Activated CD8-positive, alpha-beta memory T cell treated with anti-CD3 and anti-CD28 coated beads for 1 hour (primary cell): ENCODE data around the gene IPO7.
"Not testable (repeated sequence)": the region's sequence is repeated elsewhere in the genome, so short reads cannot be mapped to it uniquely, and the experiment has no call there.

Experiments
- DNase-seq, 2 donors: peaks; one replicate each; pipeline ENCODE4 v3.0.0-alpha.2; 2020; ENCODE audit warnings: low read depth in 1 of 2; ENCODE audit errors: extremely low read depth in 1 of 2

Gene IPO7

GRCh38 chr11:9384535-9385326 lies at the start of gene IPO7:
Gene IPO7, plus strand, starts transcription at chr11:9384652. Its CDS starts 112 bp downstream, at chr11:9384764.
- peak; percentile 67 to 71 for DNase-seq

- no peak for DNase-seq
Measured at GRCh38 chr11:9341638-9342178, 42.7 kb upstream of the IPO7 start.

GRCh38 chr11:9344061-9344680 lies 40.3 kb upstream of the IPO7 start:
- DNase-seq, result no peak

- no peak for DNase-seq
Measured at GRCh38 chr11:9347100-9347499, 37.4 kb upstream of the IPO7 start.

- DNase-seq, result not testable (repeated sequence)
Measured at GRCh38 chr11:9347779-9348178, 36.7 kb upstream of the IPO7 start.

- DNase-seq, result no peak
Measured at GRCh38 chr11:9351321-9351881, 33.1 kb upstream of the IPO7 start.

GRCh38 chr11:9357041-9357440 lies 27.4 kb upstream of the IPO7 start:
- no peak for DNase-seq

GRCh38 chr11:9360862-9361622 lies 23.4 kb upstream of the IPO7 start:
- not testable (repeated sequence) for DNase-seq

- no peak for DNase-seq
Measured at GRCh38 chr11:9362393-9362863, 22.0 kb upstream of the IPO7 start.

- DNase-seq, result peak; percentile 59 to 69
Measured at GRCh38 chr11:9363954-9364912, 20.2 kb upstream of the IPO7 start.

GRCh38 chr11:9367551-9367950 lies 16.9 kb upstream of the IPO7 start:
- DNase-seq, result no peak

GRCh38 chr11:9377036-9377435 lies 7.4 kb upstream of the IPO7 start:
- DNase-seq, result no peak

GRCh38 chr11:9379041-9379440 lies 5.4 kb upstream of the IPO7 start:
- DNase-seq, result no peak

GRCh38 chr11:9380773-9381172 lies 3.7 kb upstream of the IPO7 start:
- no peak for DNase-seq

GRCh38 chr11:9385327-9385899 lies 961 bp downstream of the IPO7 start:
- no peak for DNase-seq

- DNase-seq, result no peak
Measured at GRCh38 chr11:9386086-9386485, 1.6 kb downstream of the IPO7 start.

GRCh38 chr11:9386901-9387300 lies 2.4 kb downstream of the IPO7 start:
- no peak for DNase-seq

GRCh38 chr11:9396310-9396709 lies 11.9 kb downstream of the IPO7 start:
- no peak for DNase-seq

- no peak for DNase-seq
Measured at GRCh38 chr11:9396752-9397151, 12.3 kb downstream of the IPO7 start.
